ENCODE data around the gene CNTN5. TPM values are rescaled to one million over a fixed set of nuclear protein-coding genes. Genes with fewer than 3 reads are reported as not detected.

Gene CNTN5
- total RNA-seq, 3 donors from 2014 or later, result 0.35 TPM; not detected in 2

GRCh38 chr11:100208207-100208606 is 1187.5 kb downstream of the CNTN5 start:
- no peak for TF ChIP-seq CTCF (IDR thresholded peaks at IDR 0.05)
- intact Hi-C loops (cut with DNase I, micrococcal nuclease), result no loop called here
- H3K4me1 ChIP-seq (ENCODE audit: low read depth), result no peaks in the 10 kb centered on the region
- no peaks in the 10 kb centered on the region for H3K9me3 ChIP-seq
- ATAC-seq, result no peak
- DNase-seq, result no peak
- H3K4me3 ChIP-seq, result no peak overlapping the region
- no peaks in the 10 kb centered on the region for H3K36me3 ChIP-seq (ENCODE audit: low read depth)

GRCh38 chr11:100214791-100215190 is 1194.0 kb downstream of the CNTN5 start:
- Histone ChIP-seq H3K4me3 (no peak overlapping the region), H3K4me1 (ENCODE audit: low read depth) (no peaks in the 10 kb centered on the region), H3K36me3 (ENCODE audit: low read depth) (no peaks in the 10 kb centered on the region), H3K9me3 (no peaks in the 10 kb centered on the region)
- intact Hi-C loops (cut with DNase I, micrococcal nuclease), result no loop called here
- DNase-seq (no peak), ATAC-seq (no peak)
- TF ChIP-seq CTCF (IDR thresholded peaks at IDR 0.05), result no peak

GRCh38 chr11:100220801-100221200 is 1200.1 kb downstream of the CNTN5 start:
- ATAC-seq, result no peak
- intact Hi-C loops (cut with DNase I, micrococcal nuclease), result no loop called here
- Histone ChIP-seq H3K36me3 (ENCODE audit: low read depth) (no peaks in the 10 kb centered on the region), H3K4me3 (no peak overlapping the region), H3K9me3 (no peaks in the 10 kb centered on the region), H3K4me1 (ENCODE audit: low read depth) (no peaks in the 10 kb centered on the region)
- no peak for TF ChIP-seq CTCF (IDR thresholded peaks at IDR 0.05)
- no peak for DNase-seq

GRCh38 chr11:100221791-100222190 is 1201.0 kb downstream of the CNTN5 start:
- no peak for DNase-seq
- intact Hi-C loops (cut with DNase I, micrococcal nuclease), result no loop called here

GRCh38 chr11:100224541-100225034 is 1203.8 kb downstream of the CNTN5 start:
- ATAC-seq (no peak), DNase-seq (no peak)
- Histone ChIP-seq H3K4me1 (ENCODE audit: low read depth) (no peaks in the 10 kb centered on the region), H3K9me3 (no peaks in the 10 kb centered on the region), H3K4me3 (no peak overlapping the region), H3K36me3 (ENCODE audit: low read depth) (no peaks in the 10 kb centered on the region)
- TF ChIP-seq CTCF (IDR thresholded peaks at IDR 0.05), result no peak
- intact Hi-C loops (cut with DNase I, micrococcal nuclease), result no loop called here

More at GRCh38 chr11:100221791-100222190, 1201.0 kb downstream of the CNTN5 start:
- Histone ChIP-seq H3K4me3 (no peak overlapping the region), H3K4me1 (ENCODE audit: low read depth) (no peaks in the 10 kb centered on the region), H3K9me3 (no peaks in the 10 kb centered on the region), H3K36me3 (ENCODE audit: low read depth) (no peaks in the 10 kb centered on the region)
- no peak for TF ChIP-seq CTCF (IDR thresholded peaks at IDR 0.05)
- ATAC-seq, result no peak

GRCh38 chr11:100229086-100229485 is 1208.3 kb downstream of the CNTN5 start:
- no peak for DNase-seq
- no peaks in the 10 kb centered on the region for H3K4me1 ChIP-seq (ENCODE audit: low read depth)
- no peaks in the 10 kb centered on the region for H3K9me3 ChIP-seq
- H3K36me3 ChIP-seq (ENCODE audit: low read depth), result no peaks in the 10 kb centered on the region
- intact Hi-C loops (cut with DNase I, micrococcal nuclease), result no loop called here
- TF ChIP-seq CTCF (IDR thresholded peaks at IDR 0.05), result no peak
- ATAC-seq, result no peak
- H3K4me3 ChIP-seq, result no peak overlapping the region

All from mucosa of descending colon (tissue), 3 donors.